SIG-M5 treated with dmso at 0.1 percent for 504 hours (cell line): ENCODE data around the gene SEC61A2.

ENCODE experiments used
- DNase-seq: peaks from one replicate; lab custom pipeline; 2025; ENCODE audit not compliant: unreplicated experiment; lab: John Stamatoyannopoulos, UW

SEC61A2 gene

DNA sequence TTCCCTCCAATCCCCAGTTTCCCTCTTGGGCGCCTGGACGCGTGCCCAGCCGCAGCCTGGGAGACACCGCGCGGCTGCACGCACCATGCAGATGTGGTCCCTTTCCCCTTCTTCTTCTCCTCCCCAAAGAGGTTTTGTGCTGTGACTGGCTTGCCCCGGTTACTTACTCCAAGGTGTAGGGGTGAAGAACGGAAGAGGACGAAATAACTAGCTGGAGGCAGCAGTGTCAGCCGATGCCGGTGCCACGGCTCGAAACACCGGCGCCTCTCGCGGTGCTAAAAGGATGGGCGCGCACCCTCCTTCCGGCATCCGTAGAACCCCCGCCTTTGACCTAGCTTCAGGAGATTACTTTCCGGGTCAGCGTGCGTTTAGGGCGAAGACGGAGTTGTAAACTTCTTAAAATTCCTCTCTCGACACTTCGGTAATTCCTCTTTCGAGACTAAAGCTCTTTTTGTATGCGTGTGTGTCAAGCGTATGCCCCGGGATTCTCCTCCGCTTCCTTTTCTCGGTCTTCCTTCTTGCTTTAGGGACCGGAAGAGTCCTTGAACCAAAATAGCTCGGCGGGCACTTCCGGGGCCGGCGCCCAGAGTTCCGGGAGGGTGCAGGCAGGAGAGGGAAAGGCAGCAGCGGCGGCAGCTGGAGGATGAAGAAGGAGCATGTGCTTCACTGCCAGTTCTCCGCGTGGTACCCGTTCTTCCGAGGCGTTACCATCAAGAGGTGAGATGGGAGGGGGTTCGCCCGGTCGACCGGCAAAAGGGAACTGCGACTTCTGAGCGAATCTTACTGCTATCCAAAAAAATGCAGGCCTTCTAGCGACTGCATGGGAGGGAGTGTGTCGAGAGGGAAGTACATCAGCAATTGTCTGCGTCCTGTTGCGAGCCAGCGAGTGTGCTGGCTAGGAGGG is 66.4 kb downstream of the SEC61A2 start, which contains the start of the genes CDC123 and NUDT5:
CDC123 (plus strand) TSS at position 586 of the 904 bp plus-strand sequence; CDS start at position 644, 58 bp downstream.
NUDT5 (minus strand) TSS at position 289 of the 904 bp plus-strand sequence. CDS start 9,600 bp downstream, outside the sequence.
- peak; percentile 85 for DNase-seq

DNA sequence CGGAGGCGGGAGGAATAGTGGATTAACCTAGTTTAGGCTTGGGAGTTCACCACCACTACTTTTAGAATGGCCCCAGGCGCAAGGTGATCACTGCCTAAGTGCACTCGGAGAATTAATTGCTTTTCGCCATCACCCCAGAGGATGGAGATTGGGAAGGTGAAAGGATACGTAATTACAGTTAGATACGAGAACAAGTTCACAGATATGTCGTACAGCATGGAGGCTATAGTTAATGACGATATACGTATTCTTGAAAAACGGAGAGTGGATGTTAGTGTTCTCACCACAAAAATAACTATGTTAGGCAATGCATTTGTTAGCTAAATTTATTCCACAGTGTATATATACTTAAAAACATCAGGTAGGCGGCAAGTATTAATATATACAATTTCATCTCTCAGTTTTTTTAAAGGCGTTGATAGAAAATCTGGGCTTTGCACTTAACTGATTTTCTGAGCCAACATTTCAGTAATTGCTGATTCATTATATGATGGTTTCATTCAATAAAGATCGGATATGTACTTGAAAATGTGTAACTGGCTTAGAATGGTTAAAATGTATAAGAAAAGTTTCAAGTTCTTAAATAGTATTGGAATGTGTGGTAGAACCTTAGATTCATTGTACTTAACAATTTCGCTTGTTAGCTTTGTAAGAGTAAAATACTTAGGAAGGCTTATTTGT is 67.2 kb downstream of the SEC61A2 start:
- no peak for DNase-seq

DNA sequence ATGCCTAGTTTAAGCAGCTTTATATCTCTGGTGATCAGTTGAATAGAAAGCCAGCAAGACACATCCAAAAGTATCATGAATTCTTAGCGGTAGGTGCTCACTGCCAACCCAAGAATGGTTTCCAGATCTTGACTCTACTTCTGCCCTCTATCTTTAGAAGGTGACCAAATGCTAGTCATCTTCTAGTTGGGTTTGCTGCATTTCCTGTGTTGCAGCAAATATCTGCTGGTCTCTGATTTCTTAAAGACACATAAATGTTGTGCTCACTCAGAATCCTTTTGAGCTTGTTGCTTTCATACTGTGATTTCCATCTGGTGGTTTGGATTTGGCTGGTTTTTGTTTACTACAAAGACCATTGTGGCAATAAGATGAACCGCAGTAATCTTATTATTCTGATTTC is 68.7 kb downstream of the SEC61A2 start:
- DNase-seq: peak; percentile 22

DNA sequence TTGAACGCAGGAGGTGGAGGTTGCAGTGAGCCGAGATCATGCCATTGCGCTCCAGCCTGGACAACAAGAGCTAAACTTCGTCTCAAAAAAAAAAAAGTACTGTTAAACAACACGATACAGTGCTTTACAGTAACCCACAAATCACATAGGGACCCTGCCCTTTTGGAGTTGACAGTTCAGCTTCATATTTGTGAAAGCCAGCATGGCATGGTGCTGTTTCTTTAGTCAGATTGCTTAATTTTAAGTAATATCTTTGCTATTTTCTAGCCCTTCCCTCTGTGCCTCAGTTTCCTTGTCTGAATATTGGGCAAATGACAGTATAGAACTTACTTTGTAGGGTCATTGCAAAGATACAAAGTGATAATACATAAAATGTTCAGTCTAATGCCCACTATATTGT is 71.4 kb downstream of the SEC61A2 start:
- DNase-seq: no peak

DNA sequence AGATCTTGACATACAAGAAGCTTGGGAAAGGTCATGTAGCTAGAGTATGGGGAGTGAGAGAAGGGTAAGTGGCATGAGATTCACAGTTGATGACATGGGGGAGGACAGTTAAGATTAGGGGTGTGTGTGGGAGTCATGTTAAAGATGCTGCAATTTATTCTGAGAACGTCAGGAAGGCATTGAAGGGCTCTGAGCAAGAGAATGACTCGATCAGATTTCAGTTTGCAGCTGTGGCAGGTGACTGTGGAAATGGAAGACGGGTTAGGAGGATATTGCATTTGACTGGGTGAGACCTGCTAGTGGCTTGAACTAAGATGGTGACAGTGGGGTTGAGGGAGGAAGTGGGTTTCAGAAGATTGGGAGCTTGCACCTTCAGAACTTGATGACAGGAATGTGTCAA is 72.1 kb downstream of the SEC61A2 start:
- DNase-seq: no peak

DNA sequence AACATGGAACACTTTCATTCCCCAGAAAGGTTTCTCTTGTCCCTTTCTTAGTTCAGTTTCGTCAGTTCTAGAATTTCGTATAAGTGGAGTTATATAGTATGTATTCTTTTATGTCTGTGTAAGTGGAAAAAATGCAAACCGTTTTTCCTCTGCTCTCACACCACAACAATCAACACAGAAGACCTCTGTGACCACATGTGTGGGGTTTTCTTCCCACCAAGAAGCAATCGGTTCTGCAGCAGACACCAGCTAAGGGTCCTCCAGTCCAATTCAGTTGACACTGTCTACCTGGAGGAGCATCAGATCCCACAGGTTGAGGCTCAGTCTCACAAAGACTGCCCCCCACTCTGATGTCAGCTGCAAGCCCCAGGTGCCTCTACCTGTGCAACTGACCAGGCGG is 72.7 kb downstream of the SEC61A2 start:
- no peak for DNase-seq

DNA sequence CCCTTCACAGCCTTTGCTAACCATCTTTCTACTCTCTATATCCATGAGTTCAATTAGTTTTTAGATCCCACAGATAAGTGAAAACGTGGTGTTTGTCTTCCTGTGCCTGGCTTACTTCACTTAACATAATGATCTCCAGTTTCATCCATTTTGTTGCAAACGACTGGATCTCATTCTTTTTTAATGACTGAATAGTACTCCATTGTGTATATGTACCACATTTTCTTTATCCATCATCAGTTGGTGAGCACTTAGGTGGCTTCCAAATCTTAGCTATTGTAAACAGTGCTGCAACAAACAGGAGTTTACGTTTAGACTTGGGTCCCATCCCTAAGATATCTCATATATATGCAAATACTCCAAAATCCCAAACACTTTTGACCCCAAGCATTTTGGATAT is 75.6 kb downstream of the SEC61A2 start:
- no peak for DNase-seq

DNA sequence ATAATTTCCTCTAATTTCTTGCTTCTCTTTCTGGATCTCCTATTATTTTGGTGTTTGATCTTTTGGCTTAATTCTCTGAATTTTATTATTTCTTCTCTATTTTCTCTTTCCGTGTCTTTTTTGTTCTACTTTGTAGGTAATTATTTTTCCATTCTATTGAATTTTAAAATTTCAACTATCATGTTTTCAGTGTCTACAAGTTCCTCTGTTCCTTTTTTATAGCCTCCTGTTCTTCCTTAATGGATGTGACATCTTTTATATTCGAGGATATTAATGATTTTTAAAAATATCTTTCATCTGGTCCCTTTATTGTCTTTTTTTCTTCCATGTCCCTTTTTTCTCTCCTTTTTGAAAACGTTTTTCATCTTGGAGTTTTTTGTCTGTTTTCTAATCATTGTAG is 77.6 kb downstream of the SEC61A2 start:
- DNase-seq: no peak

DNA sequence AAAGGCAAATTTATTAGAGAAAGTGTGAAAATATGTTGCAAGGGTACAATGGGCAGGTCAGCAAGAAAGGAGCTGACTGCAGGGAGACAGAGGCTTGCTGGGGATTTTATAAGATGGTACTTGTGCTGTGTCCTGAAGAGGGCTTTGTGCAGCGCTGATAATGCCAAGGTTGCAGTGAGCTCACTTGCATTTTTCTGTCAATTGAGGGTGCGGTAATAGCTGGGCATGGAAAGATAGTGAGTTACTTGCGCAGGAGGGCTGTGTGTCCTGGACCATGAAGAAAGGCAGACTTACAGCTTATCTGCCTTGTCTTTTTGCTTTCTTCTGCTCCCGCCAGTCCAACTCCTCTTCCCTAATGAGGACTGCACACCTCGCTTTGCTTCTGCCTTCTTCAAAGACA is 79.0 kb downstream of the SEC61A2 start:
- DNase-seq: no peak

DNA sequence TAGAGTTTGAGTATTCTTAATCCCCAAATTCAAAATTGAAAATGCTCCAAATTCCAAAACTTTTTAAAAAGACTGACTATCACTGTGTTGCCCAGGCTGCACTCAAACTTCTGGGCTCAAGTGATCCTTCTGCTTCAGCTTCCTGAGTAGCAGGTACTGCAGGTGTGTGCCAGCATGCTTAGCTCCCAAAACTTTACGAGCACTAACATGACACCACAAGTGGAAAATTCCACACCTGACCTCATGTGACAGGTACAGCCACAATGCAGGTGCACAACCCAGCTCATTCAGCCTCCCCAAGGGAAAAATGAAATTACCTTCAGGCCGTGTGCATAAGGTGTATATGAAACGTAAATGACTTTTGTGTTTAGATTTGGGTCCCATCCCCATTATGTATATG is 83.0 kb downstream of the SEC61A2 start:
- no peak for DNase-seq

DNA sequence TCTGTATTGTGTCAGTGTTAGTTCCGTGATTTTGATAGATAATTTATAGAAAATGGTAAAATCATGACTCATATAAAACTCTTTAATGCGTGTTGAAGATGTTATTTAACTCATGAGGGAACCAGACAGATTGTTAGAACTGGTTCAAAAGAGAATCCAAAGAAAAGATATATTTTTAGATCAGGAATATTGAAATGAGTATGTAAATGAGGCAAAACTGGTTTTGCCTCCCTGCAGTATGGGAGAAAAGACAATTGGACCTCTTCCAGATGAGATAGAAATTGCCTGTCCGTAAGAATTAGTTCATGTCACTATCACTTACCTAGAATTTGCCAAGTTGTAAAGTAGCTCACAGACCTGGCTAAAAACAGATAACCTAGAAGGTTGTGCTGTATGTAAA is 84.1 kb downstream of the SEC61A2 start:
- DNase-seq: no peak

DNA sequence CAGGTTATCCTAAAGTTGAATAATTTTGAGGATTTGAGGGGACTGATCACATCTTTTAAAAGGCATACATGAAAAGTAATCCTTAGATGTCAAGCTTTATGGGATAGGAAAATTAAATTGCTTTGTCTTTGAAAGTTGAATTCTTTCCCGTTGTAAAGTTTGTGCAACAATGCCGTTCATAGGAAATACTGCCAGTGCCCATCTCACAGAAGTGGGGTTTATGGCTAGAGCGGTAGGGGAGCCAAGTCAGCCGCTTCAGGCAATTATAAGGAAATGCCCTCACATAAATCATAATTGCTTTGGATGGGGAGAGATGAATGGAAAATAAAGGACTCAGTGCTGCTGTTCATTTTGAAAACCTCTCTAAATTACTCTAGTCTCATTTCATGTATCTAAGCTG is 84.6 kb downstream of the SEC61A2 start:
- DNase-seq: no peak

DNA sequence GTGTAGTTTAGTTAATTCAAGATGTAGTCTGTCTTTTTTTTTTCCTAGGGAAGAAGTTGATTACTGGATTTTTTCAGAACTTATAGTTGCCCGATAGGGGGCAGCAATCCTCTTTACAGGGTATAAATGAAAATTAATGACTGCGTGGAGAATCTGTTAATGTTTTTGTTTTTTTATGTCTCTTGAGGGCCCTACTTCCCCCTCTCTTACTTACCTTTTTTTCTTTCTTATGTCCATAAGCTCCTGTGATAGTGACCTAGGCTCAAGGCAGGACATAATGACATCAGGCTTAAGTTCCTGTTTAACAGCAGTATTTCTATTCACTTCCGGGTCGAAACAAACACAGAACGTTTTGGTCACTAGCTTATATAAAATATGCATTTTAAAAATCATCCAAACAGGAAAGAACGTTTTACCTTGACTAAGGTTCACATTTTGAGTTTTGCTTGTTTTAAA is 85.3 kb downstream of the SEC61A2 start:
- DNase-seq: peak; percentile 31
